NOMO-1 treated with DMSO at 0.1 percent for 48 hours (cell line): ENCODE results near the gene NPHP4.

Source experiments
- DNase-seq: peaks from one replicate; lab custom pipeline; 2025; ENCODE audit not compliant: unreplicated experiment; lab: John Stamatoyannopoulos, UW

NPHP4 gene

DNA sequence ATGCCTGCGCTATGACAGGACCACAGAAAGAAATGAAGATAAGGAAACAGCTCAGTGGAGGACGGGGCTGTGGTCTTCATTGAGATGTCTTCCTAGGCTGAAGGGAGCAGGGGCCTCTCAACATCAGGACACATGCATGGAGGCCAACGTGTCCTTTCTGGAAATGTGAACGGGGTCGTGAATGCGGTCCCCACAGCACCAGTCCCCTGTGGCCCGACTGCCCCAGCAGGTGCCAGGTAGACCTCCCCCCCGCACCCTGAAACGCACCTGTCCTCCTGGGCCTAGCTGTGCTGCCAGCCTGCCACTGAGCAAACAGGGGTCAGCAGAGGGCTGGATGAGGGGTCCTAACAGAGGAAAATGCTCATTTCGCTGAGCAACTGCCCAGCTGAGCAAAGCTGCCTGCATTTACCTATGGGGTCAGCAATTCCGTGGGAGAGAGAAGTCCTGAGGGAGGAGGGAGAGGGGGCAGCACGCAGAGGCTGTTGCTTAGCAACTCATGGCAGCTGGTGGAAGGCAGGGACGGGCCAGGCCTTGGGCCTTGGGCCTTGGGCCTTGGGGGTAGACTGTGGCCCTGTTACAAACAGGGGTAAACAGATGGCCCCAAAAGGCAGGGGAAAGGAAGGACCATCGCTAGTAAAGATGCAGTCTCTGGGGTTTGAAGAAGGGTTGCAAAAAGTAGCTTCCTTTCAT lies 77.4 kb downstream of the NPHP4 start:
- no peak for DNase-seq

DNA sequence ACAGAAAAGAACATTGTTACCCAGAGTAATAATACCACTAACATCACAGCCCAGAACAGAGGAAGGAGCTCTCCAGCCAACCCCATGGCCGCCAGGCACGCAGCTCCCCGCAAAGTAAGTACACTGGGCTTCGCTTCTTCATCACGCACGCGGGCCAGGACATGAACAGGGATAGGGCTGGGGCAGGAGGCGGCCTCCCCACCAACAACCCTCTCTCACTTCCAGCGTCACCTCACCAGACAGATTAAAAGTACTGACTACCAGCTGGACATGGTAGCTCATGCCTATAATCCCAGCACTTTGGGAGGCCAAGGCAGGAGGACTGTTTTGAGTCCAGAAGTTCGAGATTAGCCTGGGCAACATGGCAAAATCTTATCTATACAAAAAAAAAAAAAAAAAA lies 78.3 kb downstream of the NPHP4 start:
- DNase-seq, result no peak

DNA sequence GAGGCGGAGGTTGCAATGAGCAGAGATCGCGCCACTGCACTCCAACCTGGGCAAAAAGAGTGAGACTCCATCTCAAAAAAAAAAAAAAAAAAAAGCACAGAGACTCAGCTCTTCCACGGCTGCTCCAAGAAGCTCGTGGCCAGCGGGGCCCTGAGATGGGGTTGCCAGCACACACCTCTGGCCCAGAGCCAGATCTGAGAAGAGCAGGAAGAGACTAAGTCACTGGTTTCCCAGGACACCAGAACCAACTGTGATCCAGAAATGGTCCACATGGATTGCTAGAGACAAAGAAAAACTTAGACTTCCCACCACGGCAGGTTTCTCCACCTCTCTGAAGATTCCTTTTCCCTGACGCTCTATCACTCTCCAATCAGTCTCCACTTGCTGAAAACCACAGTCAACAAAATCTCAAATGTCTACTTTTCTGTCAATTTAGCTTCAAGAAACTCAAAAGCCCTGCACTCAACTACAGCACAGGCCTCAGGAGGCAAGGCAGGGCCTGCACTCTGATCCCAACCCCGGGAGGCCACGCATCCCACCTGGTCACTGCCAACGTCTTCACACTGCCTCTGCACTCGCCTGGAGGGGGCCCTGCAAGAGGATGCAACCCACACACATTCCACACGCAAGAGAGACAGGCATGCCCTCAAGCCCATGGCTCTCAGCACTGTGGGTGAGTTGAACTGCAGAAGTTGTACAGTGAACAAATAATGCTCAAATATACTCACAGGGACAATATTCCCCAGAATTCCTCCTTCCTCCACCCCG lies 79.0 kb downstream of the NPHP4 start:
- DNase-seq, result no peak

DNA sequence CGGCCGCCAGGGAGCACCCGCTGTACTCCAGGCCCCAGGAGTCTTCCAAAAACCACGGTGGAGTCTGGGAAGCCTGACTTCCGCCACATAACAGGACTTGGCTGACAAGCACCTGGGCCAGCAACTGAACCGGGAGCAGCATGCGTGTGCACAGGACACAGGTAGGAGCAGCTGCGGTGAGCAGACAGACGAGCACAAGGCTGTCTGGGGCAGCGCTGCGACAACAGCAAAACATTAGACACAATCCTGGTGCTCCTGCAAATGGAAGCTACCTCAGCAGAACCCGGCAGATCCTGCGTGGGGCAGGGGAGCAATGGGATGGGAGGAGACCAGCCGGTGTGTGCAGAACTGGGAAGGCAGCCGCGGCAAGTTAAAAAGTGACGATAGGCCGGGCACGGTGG lies 80.4 kb downstream of the NPHP4 start:
- no peak for DNase-seq

DNA sequence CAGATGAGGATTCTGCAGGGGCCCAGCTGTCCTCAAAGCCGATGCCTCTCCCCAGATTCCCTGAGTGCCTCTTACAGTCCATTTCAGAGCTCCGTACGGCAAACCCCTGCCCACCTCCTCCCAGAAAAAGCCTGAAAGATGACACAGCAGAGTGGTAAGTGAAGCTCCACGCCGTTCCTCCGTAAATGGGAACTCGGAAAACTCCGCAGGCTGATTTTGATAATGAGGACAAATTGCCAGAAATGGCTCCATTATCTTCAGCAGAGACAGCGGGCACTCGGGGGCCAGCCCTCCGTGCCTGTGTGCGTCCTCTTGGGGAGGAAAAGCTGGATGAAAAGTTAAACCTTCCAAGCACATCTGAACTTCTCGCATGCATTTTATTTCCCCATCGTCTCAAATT lies 81.1 kb downstream of the NPHP4 start:
- DNase-seq, result no peak

DNA sequence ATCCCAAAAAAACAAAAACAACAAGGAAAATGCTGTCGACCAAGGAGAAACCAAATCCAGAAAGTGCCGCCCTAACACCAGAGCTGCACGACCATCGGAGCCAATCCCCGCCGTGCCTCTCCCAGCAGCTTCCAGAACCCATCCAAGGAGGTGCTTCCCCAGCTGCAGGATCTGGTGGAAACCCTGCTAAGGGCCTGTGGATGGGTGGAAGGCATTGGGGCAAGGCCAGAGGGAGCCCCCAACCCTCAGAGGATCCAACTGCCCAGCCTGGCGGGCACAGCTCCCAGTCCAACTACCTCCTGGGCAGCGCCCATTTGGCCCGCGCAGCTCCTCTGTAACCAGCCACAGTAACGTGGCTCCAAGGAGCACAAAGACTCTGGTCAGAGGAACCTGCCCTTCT lies 81.6 kb downstream of the NPHP4 start:
- DNase-seq, result no peak

DNA sequence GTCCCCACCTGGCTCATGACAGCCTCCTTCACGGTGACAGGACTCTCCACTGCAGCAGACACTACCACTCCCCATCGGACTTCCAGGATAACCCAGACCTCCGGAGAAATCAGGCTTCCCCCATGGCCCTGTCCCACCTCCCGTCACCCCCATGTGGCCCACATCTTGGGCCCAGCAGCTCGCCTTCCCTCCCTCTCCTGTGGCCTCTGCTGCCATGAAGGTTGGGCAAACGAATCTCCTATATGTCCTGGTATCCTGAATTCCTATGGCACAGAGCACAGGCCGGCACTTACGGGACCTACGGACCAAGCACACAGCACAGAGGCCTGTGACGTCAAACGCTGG lies 82.0 kb downstream of the NPHP4 start:
- no peak for DNase-seq

DNA sequence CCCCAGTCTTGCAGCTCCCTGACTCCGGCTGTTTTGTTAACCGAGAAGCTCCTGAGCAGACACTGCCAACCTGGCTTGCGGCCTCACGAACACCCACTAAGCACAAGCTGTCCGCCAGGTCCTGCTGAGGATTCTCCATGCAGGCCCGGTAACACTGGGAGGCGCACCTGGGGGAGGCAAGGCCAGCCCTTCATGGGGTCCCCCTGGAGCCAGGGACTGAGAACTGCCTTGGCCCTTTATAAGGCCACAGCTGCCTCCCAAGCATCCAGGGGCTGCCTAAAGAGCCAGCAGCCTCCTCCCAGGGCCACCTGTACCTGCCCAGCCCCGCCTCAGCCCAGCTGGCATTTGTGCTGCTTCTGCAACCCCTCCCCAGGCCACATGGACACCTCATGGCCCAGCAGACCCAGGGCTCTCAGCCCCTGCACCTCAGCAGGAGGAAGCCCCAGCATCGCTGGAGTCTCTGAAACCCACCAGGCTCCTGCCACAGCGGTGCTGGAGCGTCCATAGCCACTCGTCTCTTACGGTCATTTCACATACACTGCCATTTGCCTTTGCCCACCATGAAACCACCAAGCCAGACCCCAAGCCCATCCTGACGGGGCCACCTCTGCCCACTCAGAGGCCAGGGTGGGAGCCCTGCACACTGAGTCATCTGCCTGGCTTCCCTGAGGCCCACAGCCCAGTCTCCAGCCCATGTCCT lies 82.5 kb downstream of the NPHP4 start:
- DNase-seq, result no peak

DNA sequence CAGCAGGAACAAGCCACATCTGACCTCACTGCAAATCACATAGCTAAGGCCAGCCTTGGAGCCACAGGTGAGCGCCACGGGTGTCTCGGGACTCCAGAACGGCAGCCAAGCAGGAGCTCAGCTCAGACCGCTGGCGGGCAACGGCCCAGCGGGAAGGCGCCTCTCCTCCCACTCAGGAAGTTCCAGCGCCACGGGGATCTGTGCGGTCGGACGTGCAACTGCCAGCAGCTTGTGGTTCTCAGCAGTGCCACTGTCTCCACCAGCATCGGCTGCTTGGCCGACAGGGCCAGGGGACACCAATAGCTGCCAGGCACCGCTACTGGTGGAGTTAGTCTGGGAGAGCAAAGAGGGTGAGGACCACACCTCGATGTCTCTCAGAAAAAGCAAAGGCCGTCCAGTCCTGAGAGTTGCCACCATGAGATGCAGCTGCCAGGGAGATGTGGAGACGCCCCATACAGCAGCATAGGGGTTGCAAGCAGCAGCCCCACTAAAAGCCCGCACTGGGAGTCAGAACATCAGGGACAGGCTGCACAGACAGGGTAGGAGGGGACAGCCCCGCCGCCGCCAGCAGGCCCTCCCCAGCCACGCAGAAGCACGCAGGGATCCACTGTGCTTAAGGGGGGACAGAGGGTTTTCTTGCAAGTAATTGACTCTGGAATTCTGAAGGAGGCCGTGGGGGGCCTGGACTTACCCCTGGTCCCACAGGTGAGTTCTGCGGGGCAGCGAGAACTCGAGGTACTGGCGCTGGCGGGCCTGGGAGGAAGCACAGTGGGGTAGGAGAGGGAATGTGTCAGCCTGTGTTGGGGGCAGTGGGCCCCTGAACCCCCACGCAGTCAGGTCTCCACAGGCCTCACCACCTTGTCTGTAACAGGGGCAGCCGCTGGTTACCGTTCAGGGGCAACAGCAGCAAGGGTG lies 83.5 kb downstream of the NPHP4 start:
- no peak for DNase-seq

DNA sequence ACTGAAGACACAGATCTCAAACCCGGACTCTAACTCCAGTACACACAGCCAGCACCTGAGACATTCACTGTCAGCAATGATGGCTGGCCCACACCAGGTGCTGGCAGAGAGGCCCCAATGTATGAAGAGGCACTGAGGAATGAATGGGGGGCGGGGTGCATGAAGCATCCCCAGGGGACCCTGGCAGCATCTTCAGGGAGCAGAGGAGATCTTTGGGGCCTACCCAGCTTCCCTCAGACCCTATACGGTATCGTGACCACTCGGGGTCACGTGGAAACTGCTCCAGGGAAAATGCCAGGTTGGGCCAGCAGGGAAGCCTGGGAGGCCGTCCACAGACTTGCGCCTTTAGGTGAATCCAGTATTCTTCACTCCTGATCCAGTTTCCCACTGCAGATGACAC lies 84.3 kb downstream of the NPHP4 start:
- no peak for DNase-seq

DNA sequence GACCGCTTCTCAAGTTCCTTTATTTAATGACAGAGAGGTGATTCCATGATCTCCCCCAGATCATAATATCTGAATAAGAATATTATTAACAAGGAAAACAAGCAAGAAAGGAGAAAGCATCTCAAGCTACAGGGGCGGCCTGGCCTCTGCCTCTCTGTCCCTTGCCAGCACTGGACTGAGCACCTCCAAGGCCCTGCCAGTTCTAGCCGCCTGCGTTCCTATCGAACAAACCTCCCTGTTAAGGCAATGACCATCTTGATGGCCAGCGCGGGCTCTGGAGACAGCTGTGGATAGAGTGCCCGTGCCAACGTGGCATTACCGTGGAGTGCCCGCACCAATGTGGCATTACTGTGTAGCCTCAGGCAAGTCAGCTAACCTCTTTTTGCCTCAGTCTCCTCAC lies 84.8 kb downstream of the NPHP4 start:
- DNase-seq, result no peak

DNA sequence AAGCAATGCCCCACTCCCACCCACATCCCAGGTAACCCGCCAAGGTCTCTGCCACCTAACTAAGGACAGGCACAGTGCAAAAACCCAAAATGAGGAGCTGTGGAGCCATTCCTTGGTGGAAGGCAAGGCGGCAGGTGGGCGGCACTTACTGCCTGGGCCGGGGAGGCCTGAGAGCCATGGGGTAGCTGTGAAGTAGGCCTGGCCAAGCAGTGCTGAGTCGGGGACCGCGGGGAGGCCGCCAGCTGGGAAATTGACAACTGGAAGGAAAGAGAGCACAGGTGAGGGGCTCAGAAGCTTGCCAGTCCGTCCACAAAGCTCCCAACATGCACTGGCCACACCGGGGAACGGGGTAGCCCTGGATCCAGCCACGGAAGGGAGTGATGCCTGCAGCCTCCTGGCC lies 85.3 kb downstream of the NPHP4 start:
- no peak for DNase-seq

DNA sequence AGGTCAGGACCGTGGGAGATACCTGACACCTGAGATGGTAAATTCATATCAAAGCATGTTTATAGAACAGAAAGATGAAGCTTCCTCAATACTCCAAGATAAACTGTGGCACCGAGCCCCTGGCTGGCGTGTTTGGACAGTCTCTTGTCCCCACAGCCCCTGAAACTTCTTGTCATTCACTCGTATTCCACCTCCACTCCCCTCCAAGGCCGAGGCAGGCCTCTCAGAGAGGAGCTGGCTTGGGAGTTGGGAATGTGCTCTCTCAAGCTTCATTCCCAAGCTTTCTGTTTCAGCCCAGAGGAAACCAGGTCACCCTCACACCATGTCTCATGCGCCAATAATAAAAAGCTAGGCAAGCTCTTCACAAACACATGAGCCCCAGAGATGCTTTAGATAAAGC lies 86.1 kb downstream of the NPHP4 start:
- no peak for DNase-seq

DNA sequence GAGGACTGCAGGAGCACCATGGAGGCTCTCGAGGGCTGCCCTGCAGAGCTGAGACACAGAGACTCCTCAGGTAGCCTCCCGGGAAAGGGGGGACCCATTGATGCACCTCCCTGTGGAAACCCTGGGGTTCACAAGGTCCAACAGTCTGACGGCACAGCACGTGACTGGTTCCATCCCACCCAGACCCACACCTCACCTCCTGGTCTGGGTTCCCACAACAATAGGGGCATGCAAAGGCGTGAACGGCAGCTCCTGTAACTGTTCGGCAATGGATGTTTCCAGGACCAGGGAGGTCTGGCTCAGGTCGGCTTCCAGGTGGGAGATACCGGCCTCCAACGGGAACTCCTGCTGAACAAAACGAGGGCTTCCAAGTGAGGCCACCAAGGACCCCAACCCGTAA lies 86.8 kb downstream of the NPHP4 start:
- no peak for DNase-seq

DNA sequence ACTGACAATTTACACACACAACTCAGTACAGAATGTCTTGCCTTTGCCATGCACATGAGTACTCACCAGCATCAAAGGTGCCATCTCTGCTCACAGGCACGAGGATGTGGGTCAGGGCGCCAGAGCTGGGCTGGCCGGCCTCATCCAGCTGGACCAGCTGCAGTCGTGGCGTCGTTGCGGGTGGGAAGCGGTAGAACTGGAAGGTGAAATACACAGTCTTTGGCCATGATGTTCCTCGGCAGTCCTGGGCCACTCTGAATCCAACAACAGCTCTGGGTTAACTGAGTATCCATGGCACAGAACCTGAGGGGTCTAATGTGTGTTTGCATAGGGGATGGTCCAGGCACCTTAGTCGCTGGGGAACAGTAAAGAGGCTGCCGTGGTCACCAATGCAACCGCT lies 87.7 kb downstream of the NPHP4 start:
- no peak for DNase-seq

DNA sequence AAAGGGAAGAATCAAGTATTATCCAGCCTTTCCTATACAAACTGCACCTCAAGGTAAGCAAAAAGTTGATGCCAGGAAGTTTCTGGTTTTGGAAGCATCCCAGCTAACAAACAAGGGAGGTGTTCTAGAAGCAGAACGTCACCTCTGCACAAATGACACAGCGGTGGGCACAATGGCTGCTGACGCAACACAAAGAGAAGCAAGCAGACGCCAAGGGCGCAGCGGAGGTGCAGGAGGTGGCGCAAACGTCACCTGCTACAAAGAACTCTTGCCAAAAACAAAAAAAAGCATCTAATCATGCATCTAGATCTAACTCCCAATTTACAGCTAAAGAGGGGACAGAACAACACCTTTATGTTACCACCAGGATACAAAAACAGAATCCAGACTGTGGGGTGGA lies 88.5 kb downstream of the NPHP4 start:
- no peak for DNase-seq

DNA sequence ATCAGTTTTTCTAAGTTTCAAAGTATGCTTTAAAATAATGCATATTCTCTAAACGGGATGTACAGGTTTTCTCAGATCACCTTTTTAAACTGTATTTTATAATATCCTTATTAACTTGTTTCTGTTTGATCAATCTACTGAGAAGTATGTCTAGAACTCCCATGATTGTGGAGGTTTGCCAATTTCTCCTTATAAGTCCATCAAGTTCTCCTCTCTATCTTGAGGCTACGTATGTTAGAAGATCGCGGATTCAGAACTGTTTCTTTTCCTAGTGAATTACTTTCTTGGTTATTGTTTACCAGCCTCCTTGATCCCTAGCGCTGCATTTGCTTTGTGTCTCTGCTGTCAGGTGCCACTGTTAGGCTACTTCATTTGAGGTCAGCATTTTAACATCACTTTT lies 89.2 kb downstream of the NPHP4 start:
- DNase-seq, result no peak

DNA sequence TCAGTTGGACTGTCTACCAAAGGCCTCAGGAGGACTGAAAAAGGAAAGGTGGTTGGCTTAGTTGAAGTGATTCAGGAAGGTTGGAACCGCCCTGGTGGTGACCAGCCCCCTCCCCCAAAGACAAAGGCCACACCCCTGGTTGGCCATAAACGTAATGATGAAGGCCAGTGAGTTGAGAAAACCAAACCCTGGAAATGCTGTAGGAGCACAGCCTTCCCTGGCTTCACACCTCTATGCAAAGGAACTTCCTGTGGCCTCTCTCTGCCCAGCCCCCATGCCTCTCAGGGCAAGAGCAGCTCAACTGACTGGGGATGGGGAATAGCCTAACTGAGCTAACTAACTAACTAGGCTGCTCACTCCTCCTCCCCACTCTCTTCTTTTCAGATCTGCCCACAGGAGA lies 90.4 kb downstream of the NPHP4 start:
- no peak for DNase-seq

DNA sequence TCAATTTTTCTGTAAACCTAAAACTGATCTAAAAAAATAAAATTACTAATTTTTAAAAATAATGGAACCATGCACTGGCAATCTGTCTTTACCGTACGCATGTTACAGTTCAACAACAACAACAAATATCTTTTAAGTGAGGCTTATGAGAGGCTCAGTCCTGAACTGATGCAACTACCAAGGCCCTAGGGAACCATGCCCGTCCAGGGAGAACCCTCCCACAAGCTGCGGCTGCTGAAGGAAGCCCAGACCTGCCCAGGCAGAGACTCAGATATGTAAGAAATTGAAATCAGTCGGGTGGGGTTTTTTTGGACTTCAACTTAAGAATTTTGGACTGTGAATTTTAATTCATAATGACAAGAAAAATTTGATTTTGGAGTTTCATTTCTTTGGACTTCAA lies 91.1 kb downstream of the NPHP4 start:
- DNase-seq, result no peak

DNA sequence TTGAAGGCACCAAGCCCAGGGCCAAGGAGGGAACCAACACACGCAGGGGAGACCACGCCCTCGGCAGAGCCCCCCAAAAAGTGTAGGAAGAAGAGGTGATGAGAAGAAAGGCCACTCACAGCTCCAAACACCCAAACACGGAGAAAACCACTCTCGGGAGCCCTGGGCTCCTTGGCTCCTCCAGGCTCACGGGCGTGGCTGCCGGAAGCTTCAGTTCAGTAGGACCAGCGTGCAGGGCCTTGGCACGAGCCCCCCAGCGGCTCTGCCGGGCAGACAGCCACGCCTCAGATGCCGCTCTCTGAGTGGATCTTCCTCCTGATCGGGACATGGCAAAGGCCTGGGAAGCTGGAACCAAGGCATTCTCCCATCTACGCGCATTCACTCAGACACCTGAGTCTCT lies 94.0 kb downstream of the NPHP4 start:
- no peak for DNase-seq
